HG03457 (cell line): ENCODE data around the gene PREX1.
"Not testable (repeated sequence)": the region's sequence is repeated elsewhere in the genome, so short reads cannot be mapped to it uniquely, and the experiment has no call there.

Experiments
- ATAC-seq: cut with Tn5 transposase; IDR thresholded peaks from one replicate; pipeline ENCODE4 v1.9.1; 2021; ENCODE audit warnings: moderate number of reproducible peaks; ENCODE audit not compliant: unreplicated experiment

The PREX1 gene

GRCh38 chr20:48598303-48598941 lies 229.4 kb downstream of the PREX1 start:
- not testable (repeated sequence) for ATAC-seq

- ATAC-seq = no peak
Measured at GRCh38 chr20:48597521-48598302, 230.1 kb downstream of the PREX1 start.

DNA sequence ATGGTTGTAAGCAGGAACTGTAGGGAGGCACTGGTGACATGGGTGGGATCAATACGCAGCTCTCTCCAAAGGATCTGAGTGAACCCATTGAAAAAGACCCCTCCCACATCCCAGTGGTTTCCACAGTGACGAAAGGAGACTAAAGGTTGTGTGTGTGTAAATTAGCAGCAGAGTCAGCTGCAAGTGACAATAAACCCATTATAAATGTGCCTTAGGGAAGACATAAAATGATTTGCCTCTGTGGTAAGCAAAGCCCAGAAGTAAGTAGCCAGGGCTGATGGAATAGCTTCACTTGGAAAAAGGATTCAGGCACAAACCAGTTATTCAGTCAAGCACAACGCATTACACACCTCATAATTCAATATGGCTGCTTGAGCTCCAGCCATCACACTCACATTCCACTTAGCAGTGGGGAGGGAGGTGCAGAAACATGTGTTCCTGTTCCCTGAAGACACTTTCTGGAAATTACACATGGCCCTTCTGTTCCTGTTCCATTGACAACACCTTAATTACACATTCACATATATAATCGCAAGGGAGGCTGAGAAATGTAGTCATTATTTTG lies 231.4 kb downstream of the PREX1 start:
- ATAC-seq = no peak

DNA sequence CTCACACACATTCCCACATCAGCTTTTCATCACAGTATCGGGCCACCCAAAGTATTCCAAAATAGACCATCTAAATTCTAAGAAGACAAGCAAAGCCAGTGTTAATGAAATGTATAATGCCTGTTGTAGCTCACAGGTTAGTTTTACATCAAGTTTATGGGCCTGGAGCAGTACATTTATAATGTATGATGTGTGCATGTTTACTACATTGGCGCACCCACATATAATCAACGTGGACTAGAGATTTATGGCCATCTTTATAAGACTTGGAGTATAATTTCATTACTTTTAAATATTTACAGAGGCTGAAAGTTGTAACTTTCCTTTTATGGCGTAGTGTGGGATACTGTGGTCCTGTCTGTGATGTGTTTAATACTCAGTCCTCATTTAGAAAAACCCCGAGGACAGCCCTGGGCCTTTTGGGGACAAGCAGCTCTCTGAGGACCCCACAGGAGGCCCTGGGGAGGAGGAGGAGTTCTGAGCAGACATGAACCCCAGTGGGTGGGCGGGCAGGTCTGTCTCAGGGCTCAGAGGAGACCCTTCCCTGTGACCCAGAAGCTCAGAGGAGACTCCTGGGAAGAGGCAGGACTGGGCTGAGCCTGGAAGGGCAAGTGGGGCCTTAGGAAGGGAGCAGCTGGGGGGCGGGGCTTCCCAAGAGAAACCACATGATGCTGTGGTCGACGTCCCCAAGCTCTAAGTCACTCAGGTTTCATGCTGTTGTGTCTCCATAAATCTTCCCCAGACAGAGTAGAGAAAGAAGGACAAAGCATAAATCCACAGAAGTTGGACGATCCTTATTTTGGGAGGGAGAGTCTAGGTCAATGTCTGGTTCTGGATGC lies 232.1 kb downstream of the PREX1 start:
- no peak for ATAC-seq

GRCh38 chr20:48594533-48594932 lies 233.3 kb downstream of the PREX1 start:
- no peak for ATAC-seq

- ATAC-seq = no peak
Measured at GRCh38 chr20:48592107-48592940, 235.5 kb downstream of the PREX1 start.

GRCh38 chr20:48586730-48587129 lies 241.1 kb downstream of the PREX1 start:
- ATAC-seq = no peak

GRCh38 chr20:48585061-48585870 lies 242.5 kb downstream of the PREX1 start:
- no peak for ATAC-seq

DNA sequence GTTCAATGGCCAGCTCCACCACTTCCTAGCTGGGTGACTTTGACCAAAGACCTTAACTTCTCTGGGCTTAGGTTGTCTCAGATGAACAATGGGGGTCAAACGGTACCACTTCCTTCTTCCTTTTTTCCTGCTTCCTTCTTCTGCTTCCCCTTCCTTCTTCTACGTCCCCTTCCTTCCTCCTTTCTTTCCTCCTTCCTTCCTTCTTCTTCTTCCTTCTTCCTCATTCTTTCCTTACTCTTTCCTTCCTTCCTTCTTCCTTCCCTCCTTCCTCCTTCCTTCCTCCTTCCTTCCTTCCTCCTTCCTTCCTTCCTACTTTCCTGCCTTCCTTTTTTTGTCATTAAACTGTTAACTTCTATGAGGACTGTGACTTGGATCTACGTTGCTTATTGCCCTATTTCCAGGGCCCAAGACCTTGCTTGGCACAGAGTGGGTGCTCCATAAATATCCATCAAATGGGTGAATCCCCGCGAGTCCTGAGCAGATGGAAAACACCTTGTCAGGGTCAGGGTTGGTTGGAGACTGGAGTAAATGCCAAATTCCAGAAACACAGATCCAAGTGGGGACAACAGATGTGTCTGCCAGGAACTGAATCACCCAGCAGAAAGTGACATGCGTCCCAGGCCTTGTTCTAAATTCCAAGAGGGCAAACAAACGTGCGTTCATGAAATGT lies 243.3 kb downstream of the PREX1 start:
- no peak for ATAC-seq

DNA sequence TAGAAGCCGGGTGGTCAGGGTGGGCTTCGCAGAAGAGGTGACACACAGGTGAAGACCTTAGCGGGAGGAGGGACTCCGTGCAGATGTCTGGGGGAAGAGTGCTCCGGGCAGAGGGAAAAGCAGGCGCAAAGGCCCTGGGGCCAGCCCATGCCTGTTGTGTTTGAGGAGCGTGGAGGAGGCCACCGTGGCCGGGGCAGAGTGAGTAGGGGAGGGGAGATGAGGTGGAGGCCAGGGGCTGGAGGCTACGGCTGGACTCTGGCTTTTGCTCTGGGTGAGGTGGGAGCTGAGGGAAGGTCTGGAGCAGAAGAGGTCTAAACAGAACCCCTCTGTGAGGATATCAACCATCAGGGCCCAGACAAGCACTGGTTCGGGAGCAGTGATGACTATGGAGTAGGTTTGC lies 244.0 kb downstream of the PREX1 start:
- no peak for ATAC-seq

DNA sequence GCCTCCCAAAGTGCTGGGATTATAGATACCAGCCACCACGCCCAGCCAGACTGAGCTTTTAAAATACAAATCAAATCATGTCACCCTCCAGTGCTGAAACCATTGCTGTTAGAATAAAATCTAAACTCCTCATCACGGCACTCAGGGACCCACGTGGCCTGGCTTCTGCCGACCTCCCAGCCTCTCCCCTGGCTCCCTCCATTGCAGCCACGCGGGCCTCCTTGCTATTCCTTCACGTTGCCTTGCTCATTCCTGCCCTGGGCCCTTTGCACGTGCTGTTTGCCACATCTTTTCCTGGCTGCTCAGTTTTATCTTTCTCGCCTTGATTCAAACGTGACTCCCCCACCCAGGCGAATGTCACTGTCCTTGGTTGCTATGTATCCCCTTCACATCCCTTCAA lies 244.6 kb downstream of the PREX1 start:
- no peak for ATAC-seq

- ATAC-seq = no peak
Measured at GRCh38 chr20:48582673-48582985, 245.2 kb downstream of the PREX1 start.

DNA sequence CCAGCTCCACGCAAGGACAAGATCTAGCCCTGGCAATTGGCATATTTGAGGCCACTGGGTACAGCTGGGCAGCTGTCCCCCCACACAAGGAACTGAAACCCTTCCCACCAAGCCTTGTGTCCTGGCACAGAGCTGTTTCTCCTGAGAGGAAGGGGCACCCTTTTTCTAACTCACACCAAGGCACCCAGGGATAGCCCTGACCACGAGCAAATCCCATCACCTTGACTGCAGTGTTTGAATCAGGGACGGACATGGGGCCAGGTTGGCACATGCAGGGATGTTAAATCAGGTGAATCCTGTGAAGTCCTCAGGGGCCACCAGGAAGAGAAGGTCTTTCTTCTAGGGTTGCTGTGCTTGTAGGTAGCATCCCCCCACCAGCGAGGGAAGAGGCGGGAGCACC lies 246.6 kb downstream of the PREX1 start:
- no peak for ATAC-seq

- no peak for ATAC-seq
Measured at GRCh38 chr20:48578397-48579098, 249.3 kb downstream of the PREX1 start.

DNA sequence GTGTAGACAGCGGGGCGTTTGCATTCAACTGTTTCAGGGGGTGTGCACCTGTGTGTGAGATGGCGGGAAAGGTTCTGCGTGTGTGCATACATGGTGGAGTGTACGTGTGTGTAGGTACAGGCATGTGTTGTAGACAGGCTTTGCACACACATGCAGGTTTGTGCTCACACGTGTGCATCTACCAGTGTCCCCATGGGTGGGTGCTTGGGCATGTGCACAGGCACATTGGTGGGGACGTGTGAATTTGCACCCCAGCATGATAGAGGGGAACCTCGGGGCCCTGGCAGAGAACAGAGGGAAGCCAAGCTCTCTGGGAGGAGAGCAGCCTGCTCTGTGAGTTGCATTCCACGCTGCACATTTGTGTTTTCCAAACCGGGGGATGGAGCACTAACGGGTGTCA lies 250.2 kb downstream of the PREX1 start:
- no peak for ATAC-seq

DNA sequence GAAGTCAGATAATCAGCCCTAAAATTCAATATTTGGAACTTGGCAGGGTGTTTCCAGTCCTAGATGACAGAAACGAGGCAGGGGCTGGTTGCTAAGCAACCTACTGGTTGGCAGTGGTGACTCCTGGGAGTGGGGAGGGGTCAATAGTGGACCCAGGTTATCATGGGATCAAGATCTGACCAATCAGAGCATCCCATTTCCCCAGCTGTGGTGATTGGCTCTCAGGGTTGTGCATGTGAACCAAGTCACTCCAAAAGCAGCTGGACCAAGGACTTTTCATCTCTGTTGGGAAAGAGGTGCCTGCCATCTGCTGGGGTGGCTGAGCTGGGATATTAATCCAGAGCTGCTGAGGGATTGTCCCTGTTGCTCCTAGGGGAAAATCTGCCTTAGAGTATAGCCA lies 253.4 kb downstream of the PREX1 start:
- ATAC-seq = no peak
